HG03025 (cell line): Measurements from ENCODE around the gene ANKRD34A.
"Not testable (repeated sequence)": the region's sequence is repeated elsewhere in the genome, so short reads cannot be mapped to it uniquely, and the experiment has no call there.

Source experiments
- ATAC-seq: cut with Tn5 transposase; IDR thresholded peaks from one replicate; pipeline ENCODE4 v1.9.1; 2021; ENCODE audit warnings: mild to moderate bottlenecking, moderate library complexity; ENCODE audit not compliant: unreplicated experiment, low FRiP score

The ANKRD34A gene

GRCh38 chr1:145951526-145951925 lies 12.8 kb downstream of the ANKRD34A start:
- no peak for ATAC-seq

- no peak for ATAC-seq
These were observed 15.2 kb downstream of the ANKRD34A start for GRCh38 chr1:145949219-145949618.

- ATAC-seq, result no peak
These were observed 16.8 kb downstream of the ANKRD34A start for GRCh38 chr1:145947551-145947950.

- ATAC-seq, result no peak
These were observed 17.8 kb downstream of the ANKRD34A start for GRCh38 chr1:145946477-145946986.

GRCh38 chr1:145944532-145944931 lies 19.8 kb downstream of the ANKRD34A start:
- no peak for ATAC-seq

- ATAC-seq, result no peak
These were observed 21.5 kb downstream of the ANKRD34A start for GRCh38 chr1:145942871-145943270.

GRCh38 chr1:145942405-145942804 lies 22.0 kb downstream of the ANKRD34A start:
- no peak for ATAC-seq

- no peak for ATAC-seq
These were observed 26.9 kb downstream of the ANKRD34A start for GRCh38 chr1:145937436-145937835.

GRCh38 chr1:145936247-145936646 lies 28.1 kb downstream of the ANKRD34A start:
- ATAC-seq, result no peak

GRCh38 chr1:145935708-145936107 lies 28.7 kb downstream of the ANKRD34A start:
- ATAC-seq, result no peak

- ATAC-seq, result not testable (repeated sequence)
These were observed 31.8 kb downstream of the ANKRD34A start for GRCh38 chr1:145932522-145933009.

GRCh38 chr1:145927916-145928643 lies 36.3 kb downstream of the ANKRD34A start:
- no peak for ATAC-seq

GRCh38 chr1:145927063-145927886 lies 37.1 kb downstream of the ANKRD34A start, which contains the start of gene RBM8A:
TSS of gene RBM8A (minus strand) at chr1:145927484. CDS start at chr1:145927426, 58 bp downstream.
- ATAC-seq, result peak; percentile 88

GRCh38 chr1:145926686-145927062 lies 37.7 kb downstream of the ANKRD34A start:
- no peak for ATAC-seq

- no peak for ATAC-seq
These were observed 42.1 kb downstream of the ANKRD34A start for GRCh38 chr1:145922266-145922665.

GRCh38 chr1:145920297-145920696 lies 44.1 kb downstream of the ANKRD34A start:
- ATAC-seq, result not testable (repeated sequence)

GRCh38 chr1:145918992-145919939 lies 45.1 kb downstream of the ANKRD34A start:
- no peak for ATAC-seq

- peak; percentile 79 for ATAC-seq
These were observed 46.0 kb downstream of the ANKRD34A start, which contains the start of gene PEX11B for GRCh38 chr1:145918144-145918991. TSS of gene PEX11B (minus strand) at chr1:145918717. CDS start at chr1:145918688, 29 bp downstream.

GRCh38 chr1:145917595-145917994 lies 46.8 kb downstream of the ANKRD34A start:
- no peak for ATAC-seq
